Measurements from ENCODE around the gene HK3.

The HK3 gene

DNA sequence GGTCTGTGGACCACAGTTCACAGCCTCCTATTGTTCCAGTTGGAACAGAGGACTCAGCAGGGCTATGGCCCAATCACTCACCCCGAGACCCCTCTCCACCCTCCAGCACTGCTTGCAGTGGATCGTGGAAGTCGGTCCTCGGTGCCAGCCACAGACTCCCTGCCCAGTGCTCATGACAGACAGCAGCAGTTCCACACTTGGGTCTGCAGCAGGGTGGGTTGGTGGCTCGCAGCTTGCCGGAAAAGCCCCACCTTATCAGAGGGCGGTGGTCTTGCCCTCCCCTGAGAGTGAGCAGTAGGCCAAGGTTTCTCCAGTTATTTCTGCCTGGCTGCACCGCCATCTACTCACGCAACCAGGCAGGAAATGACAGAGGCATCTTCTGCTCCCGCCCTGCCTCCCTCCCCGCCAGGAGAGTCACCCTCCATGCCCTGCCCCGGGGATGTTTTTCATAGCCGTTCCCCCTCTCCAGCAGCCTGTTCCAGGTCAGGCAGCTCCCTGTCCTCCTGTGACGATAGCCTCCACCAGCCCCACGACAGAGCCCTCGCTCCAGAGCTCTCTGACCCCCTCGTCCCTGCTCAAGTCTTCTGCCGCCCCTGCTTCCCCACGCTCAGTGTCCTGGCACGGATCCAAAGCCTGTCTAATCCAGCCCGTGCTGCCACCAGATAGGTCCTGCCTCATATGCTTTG, 54.3 kb downstream of the HK3 start:
- H3K36me3 Mint-ChIP-seq, result no peaks in the 10 kb centered on the region
- H3K4me1 Mint-ChIP-seq, result no peaks in the 10 kb centered on the region
- no peak overlapping the region for H3K27ac Mint-ChIP-seq
- no peaks in the 10 kb centered on the region for H3K9me3 Mint-ChIP-seq
- H3K27me3 Mint-ChIP-seq, result peaks cover 24% of the 10 kb centered on the region
- no peak overlapping the region for H3K4me3 Mint-ChIP-seq

DNA sequence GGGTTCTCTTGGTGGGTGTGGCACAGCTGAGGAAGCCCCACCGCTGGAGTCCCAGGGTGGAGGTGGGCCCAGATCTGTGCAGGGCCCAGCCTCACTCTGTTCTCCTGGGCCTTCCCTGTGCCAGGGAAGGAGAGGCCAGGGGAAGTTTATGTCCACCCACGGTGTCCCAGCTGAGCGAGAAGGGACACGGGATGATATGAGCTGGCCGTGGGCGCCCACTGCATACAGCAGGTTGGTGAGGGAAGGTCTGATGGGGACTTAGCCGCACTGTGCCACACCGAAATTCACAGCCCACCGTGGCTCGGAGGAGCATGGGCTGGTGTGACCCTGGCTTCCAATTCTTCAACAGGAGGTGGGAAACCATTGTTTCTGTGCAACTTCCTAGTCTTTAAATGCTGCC, 54.9 kb downstream of the HK3 start:
- H3K27ac Mint-ChIP-seq, result no peak overlapping the region
- no peaks in the 10 kb centered on the region for H3K36me3 Mint-ChIP-seq
- no peaks in the 10 kb centered on the region for H3K4me1 Mint-ChIP-seq
- H3K9me3 Mint-ChIP-seq, result no peaks in the 10 kb centered on the region
- H3K4me3 Mint-ChIP-seq, result no peak overlapping the region
- H3K27me3 Mint-ChIP-seq, result peaks cover 24% of the 10 kb centered on the region

DNA sequence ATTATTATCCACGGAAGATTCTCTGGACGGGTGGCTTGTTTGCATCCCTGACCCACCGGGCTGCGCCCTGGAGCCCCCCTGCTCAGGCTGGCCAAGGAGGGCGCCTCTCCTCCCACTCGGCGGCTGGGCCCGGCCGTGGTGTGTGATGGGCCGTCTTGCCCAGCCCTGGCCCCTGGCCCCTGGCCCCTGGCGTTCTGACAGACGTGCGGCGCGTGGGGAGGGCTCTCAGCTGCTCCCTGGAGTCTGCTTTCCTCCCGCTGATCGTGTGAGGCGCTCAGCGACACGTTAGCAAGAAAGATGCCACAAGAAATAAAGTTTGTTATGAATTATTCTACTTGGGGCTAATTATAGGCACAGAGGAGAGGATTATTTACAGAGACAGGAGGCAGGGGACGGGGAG, 55.5 kb downstream of the HK3 start:
- H3K4me1 Mint-ChIP-seq, result no peaks in the 10 kb centered on the region
- H3K36me3 Mint-ChIP-seq, result no peaks in the 10 kb centered on the region
- H3K9me3 Mint-ChIP-seq, result no peaks in the 10 kb centered on the region
- no peak overlapping the region for H3K4me3 Mint-ChIP-seq
- peaks cover 24% of the 10 kb centered on the region for H3K27me3 Mint-ChIP-seq
- H3K27ac Mint-ChIP-seq, result no peak overlapping the region

DNA sequence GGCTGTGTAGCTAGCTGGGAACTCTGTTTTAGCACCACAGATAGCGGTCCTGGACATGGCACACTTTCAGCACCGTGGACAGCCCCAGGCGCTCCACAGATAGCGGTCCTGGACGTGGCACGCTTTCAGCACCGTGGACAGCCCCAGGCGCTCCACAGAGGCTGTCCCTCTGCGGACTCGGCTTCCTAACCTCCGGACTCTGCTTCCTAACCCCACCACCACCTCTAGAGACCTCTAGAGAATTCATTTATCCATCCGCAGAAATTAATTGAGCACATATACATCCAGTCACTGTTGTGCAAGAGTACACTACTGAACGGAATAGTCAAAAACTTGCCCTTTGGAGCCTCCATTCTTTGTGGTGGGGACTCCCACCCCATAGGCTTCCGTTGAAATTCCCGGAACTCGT, 61.4 kb downstream of the HK3 start:
- H3K9me3 Mint-ChIP-seq, result no peaks in the 10 kb centered on the region
- peaks cover 2% of the 10 kb centered on the region for H3K36me3 Mint-ChIP-seq
- H3K4me3 Mint-ChIP-seq, result no peak overlapping the region
- H3K4me1 Mint-ChIP-seq, result no peaks in the 10 kb centered on the region
- H3K27ac Mint-ChIP-seq, result no peak overlapping the region
- H3K27me3 Mint-ChIP-seq, result peaks cover 25% of the 10 kb centered on the region

DNA sequence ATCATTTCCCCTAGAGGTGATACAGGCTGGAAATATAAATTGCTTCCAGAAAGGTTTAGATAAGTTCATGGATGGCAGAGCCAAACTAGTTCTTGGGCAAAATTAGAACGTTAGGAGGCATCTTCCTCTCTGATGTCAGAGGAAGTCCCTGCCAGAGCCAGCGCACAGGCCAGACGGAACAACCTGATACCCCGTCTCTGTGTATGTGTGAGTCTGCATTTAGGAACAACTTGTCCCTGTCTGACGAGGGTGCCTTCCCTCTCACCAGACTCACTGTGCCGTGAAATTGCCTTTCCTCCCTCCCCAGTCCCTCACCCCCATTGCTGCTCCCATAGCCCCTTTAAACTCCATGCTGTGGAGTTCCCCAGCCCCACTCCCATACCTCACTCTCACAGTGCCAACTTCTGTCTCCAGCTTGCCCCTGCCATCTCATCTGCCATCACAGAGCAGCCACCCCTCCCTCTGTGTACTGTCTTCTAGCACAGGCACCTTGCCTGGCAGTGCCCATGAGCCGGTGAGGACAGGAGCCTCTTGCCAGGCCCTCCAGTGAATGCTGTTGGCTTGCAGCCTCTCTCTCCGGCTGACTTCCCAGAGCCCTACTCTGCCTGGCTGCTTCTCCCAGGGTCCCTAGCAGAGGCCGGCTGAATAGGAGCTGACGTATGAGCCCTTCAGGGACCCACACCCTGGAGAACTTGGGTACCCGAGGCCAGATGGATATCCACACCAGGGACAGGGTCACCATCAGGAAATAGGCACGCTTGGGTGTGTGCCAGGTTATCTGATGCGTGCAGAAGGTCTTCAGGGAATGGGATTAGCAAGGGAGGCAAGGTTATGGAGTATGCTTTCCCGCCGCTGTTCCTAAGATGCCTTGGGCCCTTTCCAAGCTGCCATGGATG, 62.1 kb downstream of the HK3 start:
- H3K27me3 Mint-ChIP-seq, result peaks cover 26% of the 10 kb centered on the region
- H3K9me3 Mint-ChIP-seq, result no peaks in the 10 kb centered on the region
- no peak overlapping the region for H3K4me3 Mint-ChIP-seq
- H3K27ac Mint-ChIP-seq, result no peak overlapping the region
- H3K4me1 Mint-ChIP-seq, result no peaks in the 10 kb centered on the region
- peaks cover 2% of the 10 kb centered on the region for H3K36me3 Mint-ChIP-seq

DNA sequence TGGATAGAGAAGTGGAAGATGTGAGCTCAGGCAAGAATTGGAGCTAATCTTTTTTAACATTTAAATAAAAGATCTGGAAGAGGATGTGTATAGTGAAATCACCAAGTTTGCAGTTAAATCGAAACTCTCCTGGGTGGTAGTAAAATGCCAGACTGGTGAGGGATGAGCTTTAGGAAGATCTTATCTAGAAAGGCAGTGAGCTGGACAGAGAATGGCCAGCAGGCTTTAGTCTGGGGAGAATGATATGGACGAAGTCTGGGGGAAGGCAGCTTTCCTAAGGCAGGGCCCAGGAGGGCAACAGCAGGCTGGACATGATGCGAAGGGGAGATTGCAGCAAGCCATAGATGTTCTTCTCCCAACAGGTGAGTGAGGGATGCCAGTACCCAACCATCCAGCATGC, 63.2 kb downstream of the HK3 start:
- Mint-ChIP-seq H3K4me3 (no peak overlapping the region), H3K9me3 (no peaks in the 10 kb centered on the region), H3K27me3 (peaks cover 23% of the 10 kb centered on the region), H3K4me1 (no peaks in the 10 kb centered on the region), H3K36me3 (peaks cover 2% of the 10 kb centered on the region), H3K27ac (no peak overlapping the region)

DNA sequence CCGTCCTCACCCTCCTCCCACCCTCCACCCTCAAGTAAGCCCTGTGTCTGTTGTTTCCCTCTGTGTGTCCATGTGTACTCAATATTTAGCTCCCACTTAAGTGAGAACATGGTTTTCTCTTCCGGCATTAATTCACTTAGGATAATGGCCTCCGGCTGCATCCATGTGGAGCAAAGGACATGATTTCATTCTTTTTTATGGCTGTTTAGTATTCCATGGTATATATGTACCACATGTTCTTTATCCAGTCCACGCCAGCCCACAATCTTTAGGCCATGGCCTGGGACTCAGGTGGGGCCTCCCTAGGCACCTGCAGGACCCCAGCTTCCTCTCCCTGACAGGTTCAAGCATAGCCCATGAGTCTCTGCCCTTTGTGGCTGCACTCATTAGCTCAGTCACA, 65.9 kb downstream of the HK3 start:
- Mint-ChIP-seq H3K27ac (no peak overlapping the region), H3K4me3 (no peak overlapping the region), H3K27me3 (peaks cover 19% of the 10 kb centered on the region), H3K4me1 (no peaks in the 10 kb centered on the region), H3K9me3 (no peaks in the 10 kb centered on the region), H3K36me3 (peaks cover 2% of the 10 kb centered on the region)

DNA sequence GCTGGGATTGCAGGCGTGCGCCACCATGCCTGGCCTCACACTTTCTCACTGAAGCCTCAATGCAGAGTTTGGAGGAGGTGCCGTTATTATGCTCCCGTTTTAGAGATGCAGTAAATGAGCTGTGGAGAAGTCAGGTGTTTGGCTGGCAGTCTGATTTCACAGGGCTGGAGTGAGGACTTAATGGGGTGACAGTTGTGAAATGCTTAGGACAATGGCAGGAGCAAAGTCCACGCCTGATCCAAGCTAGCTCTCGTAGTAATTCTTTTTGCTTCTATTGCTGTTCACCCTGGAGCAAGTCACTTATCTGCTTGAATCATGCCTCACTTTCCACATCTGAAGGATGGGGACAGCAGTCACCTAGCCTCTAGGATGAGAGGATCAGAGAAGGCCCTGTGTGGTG, 67.0 kb downstream of the HK3 start:
- H3K4me3 Mint-ChIP-seq, result no peak overlapping the region
- no peak overlapping the region for H3K27ac Mint-ChIP-seq
- H3K4me1 Mint-ChIP-seq, result no peaks in the 10 kb centered on the region
- H3K9me3 Mint-ChIP-seq, result no peaks in the 10 kb centered on the region
- H3K36me3 Mint-ChIP-seq, result peaks cover 2% of the 10 kb centered on the region
- peaks cover 19% of the 10 kb centered on the region for H3K27me3 Mint-ChIP-seq

DNA sequence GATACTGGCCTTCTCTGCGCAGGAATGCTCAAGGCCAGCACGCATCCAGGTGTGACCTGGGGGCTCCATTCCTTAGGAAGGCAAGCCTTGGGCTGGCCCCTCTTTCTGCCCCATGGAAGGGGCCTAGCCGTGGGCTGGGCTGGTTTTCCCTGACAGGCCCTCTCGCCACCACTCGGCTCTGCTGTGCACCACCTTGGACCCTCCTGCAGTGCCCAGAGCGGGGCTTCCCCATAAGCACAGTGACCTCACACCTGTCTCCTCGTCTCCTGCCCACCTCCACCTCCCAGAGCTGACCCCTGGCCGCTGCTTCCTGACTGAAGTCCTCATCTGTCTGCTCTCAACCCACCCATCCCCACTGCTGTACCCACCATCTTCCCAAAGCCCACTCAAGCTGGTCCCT, 67.7 kb downstream of the HK3 start:
- Mint-ChIP-seq H3K27ac (no peak overlapping the region), H3K36me3 (peaks cover 2% of the 10 kb centered on the region), H3K4me3 (no peak overlapping the region), H3K27me3 (peaks cover 19% of the 10 kb centered on the region), H3K4me1 (no peaks in the 10 kb centered on the region), H3K9me3 (no peaks in the 10 kb centered on the region)

DNA sequence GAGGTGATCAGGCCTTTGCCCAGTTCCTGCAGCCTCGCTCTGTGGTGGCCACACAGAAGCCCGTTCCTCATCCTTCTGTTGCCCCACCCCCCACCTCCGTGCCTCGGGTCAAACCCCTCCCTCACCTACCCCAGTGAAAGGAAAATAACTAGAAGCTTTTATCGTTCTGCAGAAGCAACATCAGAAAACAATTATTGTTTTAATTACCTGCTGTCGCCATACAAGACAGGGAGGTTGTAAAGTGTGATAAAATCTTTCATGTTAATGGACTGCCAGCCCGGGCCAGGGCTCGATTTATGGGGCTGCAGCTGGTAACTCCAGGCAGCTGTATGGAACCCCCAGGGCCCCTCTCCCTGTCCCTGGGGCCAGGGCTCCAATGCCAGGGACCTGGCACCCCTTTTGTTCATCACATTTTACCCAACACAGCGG, 68.1 kb downstream of the HK3 start:
- Mint-ChIP-seq H3K4me3 (no peak overlapping the region), H3K27me3 (peaks cover 18% of the 10 kb centered on the region), H3K4me1 (no peaks in the 10 kb centered on the region), H3K36me3 (peaks cover 2% of the 10 kb centered on the region), H3K9me3 (no peaks in the 10 kb centered on the region), H3K27ac (no peak overlapping the region)
